GM03348 (cell line): ENCODE measurements around the gene PTX4.
"Not testable (repeated sequence)": the region's sequence is repeated elsewhere in the genome, so short reads cannot be mapped to it uniquely, and the experiment has no call there.

Experiments used
- DNase-seq: peaks from one replicate; pipeline ENCODE4 v3.0.0; 2012; ENCODE audit warnings: low spot score

The PTX4 gene

GRCh38 chr16:1481906-1482835, 6.6 kb downstream of the PTX4 start:
- no peak for DNase-seq

DNA sequence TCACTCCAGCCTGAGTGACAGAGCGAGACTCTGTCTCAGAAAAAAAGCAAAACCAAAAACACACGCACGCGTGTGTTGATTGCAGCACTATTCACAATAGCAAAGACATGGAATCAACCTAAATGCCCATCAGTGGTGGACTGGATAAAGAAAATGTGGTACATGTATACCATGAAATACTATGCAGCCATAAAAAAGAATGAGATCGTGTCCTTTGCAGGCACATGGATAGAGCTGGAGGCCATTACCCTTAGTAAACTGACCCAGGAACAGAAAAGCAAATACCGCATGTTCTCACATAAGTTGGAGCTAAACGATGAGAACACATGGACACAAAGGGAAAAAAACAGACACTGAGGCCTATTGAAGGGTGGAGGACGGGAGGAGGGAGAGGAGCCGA, 9.8 kb downstream of the PTX4 start:
- DNase-seq, result not testable (repeated sequence)

DNA sequence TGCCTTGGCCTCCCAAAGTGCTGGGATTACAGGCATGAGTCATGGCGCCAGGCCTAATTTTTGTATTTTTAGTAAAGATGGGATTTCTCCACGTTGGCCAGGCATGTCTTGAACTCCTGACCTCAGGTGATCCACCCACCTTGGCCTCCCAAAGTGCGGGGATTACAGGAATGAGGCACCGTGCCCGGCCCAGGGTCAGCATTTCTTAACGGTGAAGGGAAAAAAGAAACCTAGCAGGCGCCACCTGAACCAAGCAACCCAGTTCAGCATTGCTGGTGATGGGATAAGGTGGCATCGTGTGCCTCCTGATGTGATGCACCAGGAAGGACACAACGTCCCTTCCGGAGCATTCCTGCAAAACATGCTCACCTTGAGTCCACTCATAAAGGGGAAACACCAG, 11.7 kb downstream of the PTX4 start:
- no peak for DNase-seq

- no peak for DNase-seq
Measured at GRCh38 chr16:1475552-1476114, 13.1 kb downstream of the PTX4 start.

DNA sequence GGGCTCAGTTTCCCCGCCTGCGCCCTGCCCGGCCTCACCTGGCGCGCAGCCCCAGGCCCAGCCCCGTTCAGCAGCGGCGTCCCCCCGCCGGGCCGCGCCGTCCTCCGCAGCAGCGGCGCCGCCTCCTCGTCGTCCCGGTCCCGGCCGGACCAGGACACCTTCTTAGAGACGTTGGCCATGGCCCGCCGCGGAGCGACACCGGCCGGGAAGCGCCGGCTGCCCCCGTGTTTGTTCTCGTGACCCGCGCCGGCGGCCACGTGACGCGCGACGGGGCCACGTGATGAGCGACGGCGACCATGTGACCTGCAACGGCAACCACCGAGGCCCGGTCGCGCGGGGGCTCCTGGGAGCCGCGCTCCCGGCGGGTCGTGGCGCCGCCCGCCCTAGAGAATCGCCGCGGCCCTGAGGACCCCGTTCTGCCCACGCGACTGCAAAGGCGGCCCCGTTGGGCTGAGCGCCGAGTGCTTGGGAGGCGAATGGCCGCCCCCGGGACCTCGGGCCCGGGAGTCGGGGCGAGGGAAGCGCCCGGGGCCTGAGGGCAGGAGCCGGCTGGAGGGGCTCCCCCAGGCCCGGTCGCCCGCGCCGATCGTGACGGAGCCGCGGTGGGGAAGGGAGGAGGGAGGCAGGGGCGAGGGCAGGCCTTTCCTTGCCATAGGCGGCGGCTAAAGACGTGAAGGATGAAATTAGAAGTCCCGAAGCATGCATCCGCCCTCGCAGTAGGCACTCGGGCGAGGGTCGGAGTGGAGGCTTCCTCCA, 13.8 kb downstream of the PTX4 start, which contains the start of gene CLCN7:
TSS of gene CLCN7 (minus strand) at position 233 of the 756 bp plus-strand sequence. CDS start at position 179, 54 bp downstream.
- peak; percentile 99 for DNase-seq

GRCh38 chr16:1474082-1474795, 14.5 kb downstream of the PTX4 start:
- DNase-seq, result peak; percentile 59

GRCh38 chr16:1472974-1473373, 15.8 kb downstream of the PTX4 start:
- no peak for DNase-seq

- no peak for DNase-seq
Measured at GRCh38 chr16:1471569-1472194, 17.1 kb downstream of the PTX4 start.

GRCh38 chr16:1470481-1471251, 18.1 kb downstream of the PTX4 start:
- no peak for DNase-seq

DNA sequence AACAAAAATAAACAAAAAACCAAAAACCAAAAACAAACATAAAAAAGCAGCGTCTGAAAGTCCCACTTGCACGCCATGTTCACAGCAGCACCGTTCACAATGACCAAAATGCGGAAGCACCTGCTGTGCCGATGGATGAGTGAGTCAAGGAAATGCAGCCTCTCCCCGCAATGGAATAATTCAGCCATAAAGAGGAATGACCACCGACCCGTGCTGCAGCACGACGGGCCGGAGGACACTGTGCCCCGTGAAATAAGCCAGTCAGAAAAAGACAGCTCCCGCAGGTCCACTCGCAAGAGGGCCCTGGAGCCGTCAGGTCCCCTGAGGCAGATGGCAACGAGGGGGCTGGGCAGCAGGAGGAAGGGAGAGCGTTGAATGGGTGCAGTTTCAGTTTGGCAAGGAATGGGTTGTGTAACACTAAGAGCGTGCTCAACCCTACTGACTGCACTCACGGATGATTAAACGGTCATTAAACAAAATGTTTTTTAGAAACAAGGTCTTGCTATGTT, 19.0 kb downstream of the PTX4 start:
- DNase-seq, result no peak

DNA sequence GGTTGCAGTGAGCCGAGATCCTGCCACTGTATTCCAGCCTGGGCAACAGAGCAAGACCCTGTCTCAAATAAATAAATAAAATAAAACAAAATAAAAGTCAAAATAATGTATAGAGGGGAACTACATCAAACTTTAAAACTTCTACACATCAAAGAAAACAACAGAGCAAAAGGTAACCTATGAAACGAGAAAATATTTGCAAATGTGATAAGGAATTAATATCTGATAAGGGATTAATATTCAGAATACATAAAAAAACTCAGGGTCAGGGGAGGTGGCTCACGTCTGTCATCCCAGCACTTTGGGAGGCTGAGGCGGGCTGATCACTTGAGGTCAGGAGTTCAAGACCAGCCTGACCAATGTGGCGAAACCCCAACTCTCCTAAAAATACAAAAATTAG, 19.6 kb downstream of the PTX4 start:
- not testable (repeated sequence) for DNase-seq

- DNase-seq, result no peak
Measured at GRCh38 chr16:1468426-1468810, 20.3 kb downstream of the PTX4 start.

DNA sequence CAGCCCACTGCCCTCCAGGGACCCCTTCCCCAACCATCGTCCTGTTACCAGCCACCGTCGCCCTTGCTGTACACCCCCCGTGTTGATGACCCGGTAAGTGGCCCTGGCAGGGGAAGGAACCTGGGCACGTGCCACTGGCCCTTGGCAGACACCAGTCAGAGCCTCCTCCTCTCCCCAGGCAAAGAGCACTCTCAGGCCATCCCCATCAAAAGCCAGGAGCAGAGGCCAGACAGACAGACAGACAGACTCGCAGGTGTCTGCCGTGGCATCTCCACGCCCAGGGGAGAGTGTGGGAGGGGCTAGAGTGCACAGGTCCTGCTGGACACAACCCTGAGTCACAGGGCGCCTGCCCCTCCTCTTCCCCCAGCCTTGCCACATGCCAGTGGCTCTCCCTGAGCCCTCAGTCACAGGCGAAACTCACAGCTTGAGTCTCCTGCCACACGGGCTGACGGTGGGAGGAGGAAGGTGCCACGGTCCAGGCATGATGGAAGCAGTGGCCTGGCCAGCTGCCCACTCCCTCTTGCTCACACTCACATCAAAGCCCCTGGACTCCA, 21.7 kb downstream of the PTX4 start:
- no peak for DNase-seq

- DNase-seq, result no peak
Measured at GRCh38 chr16:1466054-1466453, 22.7 kb downstream of the PTX4 start.

GRCh38 chr16:1465567-1465915, 23.2 kb downstream of the PTX4 start:
- no peak for DNase-seq

GRCh38 chr16:1464894-1465566, 23.7 kb downstream of the PTX4 start:
- DNase-seq, result no peak

DNA sequence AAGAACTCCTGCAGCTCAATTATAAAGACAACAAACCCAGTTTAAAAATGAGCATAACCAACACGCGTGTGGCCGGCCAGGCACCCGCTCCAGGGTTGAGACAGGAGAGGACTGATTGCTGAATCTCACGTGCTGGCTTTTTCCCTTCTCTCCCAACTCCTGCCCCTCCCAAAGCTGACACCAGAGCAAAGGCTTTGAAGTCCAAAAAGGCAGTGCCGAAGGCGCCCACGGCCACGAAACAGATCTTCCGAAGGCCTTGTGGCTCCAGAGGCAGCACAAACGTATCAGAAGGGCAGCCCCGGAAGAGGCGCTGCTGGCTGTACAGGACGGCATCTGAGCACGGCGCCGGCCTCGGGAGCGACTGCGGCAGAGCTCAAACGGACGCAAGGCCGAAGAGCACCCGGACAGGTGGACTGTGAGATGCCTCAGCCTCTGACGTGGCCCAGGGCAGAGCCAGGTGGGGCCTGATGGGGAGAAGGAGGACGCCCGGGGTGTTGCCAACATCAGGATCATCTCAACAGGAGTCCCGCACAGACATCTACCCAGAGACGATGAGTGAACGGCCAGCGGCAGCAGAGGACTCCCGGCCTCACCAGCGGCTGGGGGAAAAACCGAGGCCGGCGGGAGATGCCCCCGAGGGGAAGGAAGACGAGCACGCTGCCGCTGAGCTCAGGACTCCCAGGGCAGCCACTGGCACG, 24.4 kb downstream of the PTX4 start:
- no peak for DNase-seq

- no peak for DNase-seq
Measured at GRCh38 chr16:1461146-1461545, 27.6 kb downstream of the PTX4 start.

- no peak for DNase-seq
Measured at GRCh38 chr16:1460602-1461138, 28.1 kb downstream of the PTX4 start.
